Measurements from ENCODE around the gene AP3S2. TPM values are rescaled to one million over a fixed set of nuclear protein-coding genes. Genes with fewer than 3 reads are reported as not detected.

The AP3S2 gene
- total RNA-seq, 2 donors from 2014 or later = 32.3 to 57.6 TPM

DNA sequence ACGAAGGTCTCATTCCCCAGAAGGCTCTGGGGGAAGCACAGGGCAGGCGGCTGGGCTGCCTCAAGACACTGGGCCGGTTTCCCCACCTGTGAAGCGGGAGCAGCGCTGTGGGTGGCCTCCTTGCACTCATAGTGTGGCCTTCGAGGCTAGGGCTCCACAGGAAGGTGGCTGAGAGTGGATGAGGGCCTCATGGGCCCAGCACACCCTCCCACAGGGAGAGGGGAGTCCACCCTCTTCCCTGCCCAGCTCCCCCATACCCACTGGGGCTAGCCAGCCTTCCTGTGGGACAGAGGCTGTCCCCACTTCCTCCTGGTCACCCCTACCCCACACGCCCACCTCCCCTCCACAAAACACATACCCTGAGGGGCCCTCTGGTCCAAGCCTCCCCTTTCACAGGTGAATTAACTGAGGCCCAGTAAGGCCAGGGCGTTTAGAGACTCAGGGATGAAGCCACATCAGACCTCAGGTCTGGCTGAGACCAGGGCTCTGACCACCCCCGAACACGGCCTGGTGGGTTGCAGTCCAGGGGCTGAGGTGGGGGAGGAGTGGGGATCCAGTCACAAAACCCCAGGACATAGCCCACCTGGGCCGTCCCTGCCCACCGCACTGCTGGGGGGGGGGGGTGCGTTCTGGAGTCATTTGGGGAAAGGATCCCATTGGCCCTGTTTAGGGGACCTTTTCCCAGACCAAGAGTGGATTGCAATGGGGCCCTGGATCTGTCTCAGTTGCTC, 80.2 kb downstream of the AP3S2 start:
- H3K27me3 ChIP-seq = peaks cover 0 to 4% of the 10 kb centered on the region in 2 donors
- H3K36me3 ChIP-seq (replicated peaks in 1 of 2; ENCODE audit: insufficient read depth in 1 of 2, low read depth in 2 of 2) = no peaks in the 10 kb centered on the region
- H3K4me3 ChIP-seq = no peak overlapping the region
- peaks cover 43% of the 10 kb centered on the region for H3K4me1 ChIP-seq
- ATAC-seq (no peak), DNase-seq (no peak)
- intact Hi-C loops (cut with DNase I) = no loop called here
- H3K27ac ChIP-seq = no peak overlapping the region
- no peaks in the 10 kb centered on the region for H3K9me3 ChIP-seq
- 82 to 90% methylated on average over 6 to 13 of the region's 13 CpGs for WGBS, 2 donors
- TF ChIP-seq, protein P1, sequence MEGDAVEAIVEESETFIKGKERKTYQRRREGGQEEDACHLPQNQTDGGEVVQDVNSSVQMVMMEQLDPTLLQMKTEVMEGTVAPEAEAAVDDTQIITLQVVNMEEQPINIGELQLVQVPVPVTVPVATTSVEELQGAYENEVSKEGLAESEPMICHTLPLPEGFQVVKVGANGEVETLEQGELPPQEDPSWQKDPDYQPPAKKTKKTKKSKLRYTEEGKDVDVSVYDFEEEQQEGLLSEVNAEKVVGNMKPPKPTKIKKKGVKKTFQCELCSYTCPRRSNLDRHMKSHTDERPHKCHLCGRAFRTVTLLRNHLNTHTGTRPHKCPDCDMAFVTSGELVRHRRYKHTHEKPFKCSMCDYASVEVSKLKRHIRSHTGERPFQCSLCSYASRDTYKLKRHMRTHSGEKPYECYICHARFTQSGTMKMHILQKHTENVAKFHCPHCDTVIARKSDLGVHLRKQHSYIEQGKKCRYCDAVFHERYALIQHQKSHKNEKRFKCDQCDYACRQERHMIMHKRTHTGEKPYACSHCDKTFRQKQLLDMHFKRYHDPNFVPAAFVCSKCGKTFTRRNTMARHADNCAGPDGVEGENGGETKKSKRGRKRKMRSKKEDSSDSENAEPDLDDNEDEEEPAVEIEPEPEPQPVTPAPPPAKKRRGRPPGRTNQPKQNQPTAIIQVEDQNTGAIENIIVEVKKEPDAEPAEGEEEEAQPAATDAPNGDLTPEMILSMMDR (IDR thresholded peaks at IDR 0.05) = no peak
- TF ChIP-seq POLR2A (IDR thresholded peaks at IDR 0.05) = no peak

DNA sequence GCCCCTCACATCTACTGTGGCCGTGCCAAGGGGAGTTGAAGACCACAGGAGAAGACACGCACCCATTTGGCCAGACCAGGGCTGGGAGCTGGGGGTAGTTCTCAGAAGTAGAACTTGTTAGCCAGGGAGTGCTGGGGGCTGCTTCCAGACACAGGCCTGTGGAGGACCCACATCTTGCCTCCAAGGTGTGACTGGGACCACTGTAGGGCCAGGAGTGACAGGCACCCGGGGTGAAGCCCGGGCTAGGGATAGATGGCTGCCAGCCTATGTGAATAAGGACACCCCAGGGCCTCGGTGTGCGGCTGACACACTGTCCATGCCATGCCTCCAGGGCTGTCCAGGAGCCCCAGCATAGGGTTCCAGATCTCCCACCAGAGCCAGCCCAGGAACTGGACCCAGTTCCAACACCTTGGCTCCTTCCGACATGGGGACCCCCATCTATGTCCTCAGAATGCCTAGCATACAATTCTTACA, 80.9 kb downstream of the AP3S2 start:
- ATAC-seq = no peak
- intact Hi-C loops (cut with DNase I) = no loop called here
- TF ChIP-seq, protein P1 (IDR thresholded peaks at IDR 0.05) = no peak
- TF ChIP-seq POLR2A (IDR thresholded peaks at IDR 0.05) = no peak
- WGBS, 2 donors = 94 to 96% methylated on average over 3 to 7 of the region's 7 CpGs
- Histone ChIP-seq H3K27ac (peak overlapping the region in 3 of 4 donors; percentile 35 to 63 (median 46)), H3K36me3 (replicated peaks in 1 of 2; ENCODE audit: insufficient read depth in 1 of 2, low read depth in 2 of 2) (no peaks in the 10 kb centered on the region), H3K4me3 (no peak overlapping the region), H3K9me3 (no peaks in the 10 kb centered on the region), H3K27me3 (peaks cover 0 to 4% of the 10 kb centered on the region in 2 donors), H3K4me1 (peaks cover 48% of the 10 kb centered on the region)
- no peak for DNase-seq

DNA sequence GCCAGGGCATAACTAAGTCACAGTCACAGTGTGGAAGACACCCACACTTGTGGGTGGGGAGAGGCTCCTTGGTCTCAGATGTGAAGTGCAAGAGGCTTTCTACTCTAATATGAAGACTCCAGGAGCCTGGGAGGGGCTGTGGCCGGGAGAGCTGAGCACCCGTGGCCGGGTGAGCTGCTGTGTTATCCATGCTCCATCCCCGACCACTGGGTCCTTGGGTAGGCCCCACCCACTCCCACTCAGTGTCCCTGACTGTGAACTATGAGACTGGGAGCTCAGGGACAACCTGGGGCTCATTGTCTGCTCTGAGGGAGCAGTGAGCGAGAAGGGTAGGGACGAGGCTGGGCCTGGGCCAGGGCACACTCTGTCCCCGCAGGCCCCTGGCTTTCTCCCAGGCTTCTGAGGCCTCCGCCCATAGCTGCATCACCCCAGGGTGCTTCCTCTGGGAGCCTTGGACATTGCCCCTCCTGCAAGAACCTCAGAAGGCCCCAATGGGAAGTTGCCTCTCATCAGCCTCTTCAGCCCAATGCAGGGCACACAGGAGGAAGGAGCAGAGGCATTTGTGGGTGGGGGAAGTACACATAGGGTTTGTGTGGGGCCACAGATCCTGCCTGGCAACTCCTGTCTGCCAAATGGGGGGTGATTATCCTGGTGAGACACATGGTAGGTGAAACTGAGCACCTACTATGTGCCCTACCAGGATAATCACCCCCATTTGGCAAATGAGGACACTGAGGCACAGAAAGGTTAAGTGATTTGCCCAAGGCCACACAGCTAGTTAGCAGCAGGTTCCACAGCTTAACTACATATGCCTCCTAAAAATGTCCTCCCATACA, 81.6 kb downstream of the AP3S2 start:
- Histone ChIP-seq H3K27ac (peak overlapping the region; percentile 35 to 63 (median 46)), H3K36me3 (replicated peaks in 1 of 2; ENCODE audit: insufficient read depth in 1 of 2, low read depth in 2 of 2) (no peaks in the 10 kb centered on the region), H3K4me1 (peaks cover 51% of the 10 kb centered on the region), H3K4me3 (no peak overlapping the region), H3K9me3 (no peaks in the 10 kb centered on the region), H3K27me3 (peaks cover 0 to 4% of the 10 kb centered on the region in 2 donors)
- TF ChIP-seq, protein P1 (IDR thresholded peaks at IDR 0.05) = no peak
- no peak for TF ChIP-seq POLR2A (IDR thresholded peaks at IDR 0.05)
- ATAC-seq (peak; percentile 81), DNase-seq (peak; percentile 73 to 95 (median 88))
- WGBS, 2 donors = 53 to 57% methylated on average over 4 to 8 of the region's 8 CpGs
- intact Hi-C loops (cut with DNase I) = no loop called here

DNA sequence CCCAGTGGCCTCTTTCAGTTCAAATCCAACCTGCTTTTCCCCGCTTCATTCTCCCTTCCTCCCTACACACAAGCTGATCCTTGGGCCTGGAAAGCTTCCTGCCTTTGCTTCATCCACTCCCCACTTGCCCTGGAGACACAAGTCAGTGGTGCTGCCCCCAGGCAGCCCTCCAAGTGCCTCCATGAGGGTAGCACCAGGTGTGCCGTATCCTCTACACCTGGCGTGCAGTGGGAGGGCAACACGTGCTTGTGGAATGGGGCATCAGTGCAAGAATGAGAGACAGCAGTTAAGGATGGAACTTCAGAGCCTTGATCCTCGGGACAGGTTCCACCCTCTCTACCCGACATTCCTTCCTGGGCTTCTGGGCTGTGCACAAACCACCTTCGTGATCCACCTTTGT, 83.0 kb downstream of the AP3S2 start:
- H3K27me3 ChIP-seq = peaks cover 0 to 4% of the 10 kb centered on the region in 2 donors
- intact Hi-C loops (cut with DNase I) = no loop called here
- H3K27ac ChIP-seq = no peak overlapping the region
- no peaks in the 10 kb centered on the region for H3K9me3 ChIP-seq
- peaks cover 65% of the 10 kb centered on the region for H3K4me1 ChIP-seq
- H3K36me3 ChIP-seq (replicated peaks in 1 of 2; ENCODE audit: insufficient read depth in 1 of 2, low read depth in 2 of 2) = no peaks in the 10 kb centered on the region
- H3K4me3 ChIP-seq = no peak overlapping the region
- no peak for DNase-seq
- TF ChIP-seq, protein P1 (IDR thresholded peaks at IDR 0.05) = no peak
- no peak for TF ChIP-seq POLR2A (IDR thresholded peaks at IDR 0.05)
- ATAC-seq = no peak
- 94 to 95% methylated on average over 7 of the region's 7 CpGs for WGBS, 2 donors
